Smooth muscle cell (in vitro differentiated cells): ENCODE data around the gene XXYLT1. TPM values are rescaled to one million over a fixed set of nuclear protein-coding genes. Genes with fewer than 3 reads are reported as not detected.

ENCODE experiments used
- DNase-seq: peaks from one replicate; lab custom pipeline; 2025; ENCODE audit not compliant: unreplicated experiment; lab: John Stamatoyannopoulos, UW
- H2AFZ ChIP-seq: fragments of 200-600 bp; sonication (generic); 2 replicates; pipeline ENCODE4 v1.6.0; 2016; ENCODE audit warnings: antibody characterized with exemption, low read depth, mild to moderate bottlenecking
- H3F3A ChIP-seq: fragments of 200-600 bp; sonication (generic); 2 replicates; pipeline ENCODE4 v1.6.0; 2017; ENCODE audit warnings: antibody characterized with exemption, low read depth
- H3K27ac ChIP-seq: fragments of 200-600 bp; sonication (generic); 2 replicates; pipeline ENCODE4 v1.5.1; 2016; ENCODE audit warnings: low read depth, mild to moderate bottlenecking
- H3K27me3 ChIP-seq: fragments of 200-600 bp; sonication (generic); 2 replicates; pipeline ENCODE4 v1.6.1; 2016; ENCODE audit warnings: low read depth, mild to moderate bottlenecking
- H3K36me3 ChIP-seq: fragments of 200-600 bp; sonication (generic); 2 replicates; pipeline ENCODE4 v1.5.1; 2016; ENCODE audit warnings: low read depth
- H3K4me1 ChIP-seq: fragments of 200-600 bp; sonication (generic); 2 replicates; pipeline ENCODE4 v1.5.1; 2016; ENCODE audit warnings: low read depth
- H3K4me2 ChIP-seq: fragments of 200-600 bp; sonication (generic); 2 replicates; pipeline ENCODE4 v1.6.0; 2016; ENCODE audit warnings: mild to moderate bottlenecking
- H3K4me3 ChIP-seq: fragments of 200-600 bp; sonication (generic); 2 replicates; pipeline ENCODE4 v1.5.1; 2016; ENCODE audit warnings: mild to moderate bottlenecking
- H3K79me2 ChIP-seq: fragments of 200-600 bp; sonication (generic); 2 replicates; pipeline ENCODE4 v1.6.0; 2016; ENCODE audit warnings: low read depth, mild to moderate bottlenecking
- H3K9ac ChIP-seq: fragments of 200-600 bp; sonication (generic); 2 replicates; pipeline ENCODE4 v1.6.0; 2016; ENCODE audit warnings: low read depth
- H3K9me3 ChIP-seq: fragments of 200-600 bp; sonication (generic); replicated peaks from 2 replicates; pipeline ENCODE4 v1.5.1; 2016; ENCODE audit warnings: low read depth
- H4K20me1 ChIP-seq: fragments of 200-600 bp; sonication (generic); 2 replicates; pipeline ENCODE4 v1.6.0; 2016; ENCODE audit warnings: low read depth
- WGBS: methylation state at CpG from one replicate; pipeline ENCODE4 v1.1.7; 2016; ENCODE audit warnings: low lambda C conversion rate; 5-methylcytosine and 5-hydroxymethylcytosine counted together
- polyA plus RNA-seq: library from polyadenylated mRNA; unstranded; fragments of >200 nt; fragmentation: Nextera tagmentation; extraction: Ambion mirVana; gene quantifications from 2 replicates; pipeline ENCODE4 v1.2.1, GENCODE V29; 2016
- total RNA-seq: library from RNA; depleted of rRNA; stranded (reverse); fragments of >200 nt; gene quantifications from 2 replicates; pipeline ENCODE4 v1.2.3, GENCODE V29; 2014
- TF ChIP-seq, protein P1 (sequence below): fragments of 200-600 bp; sonication (generic); IDR thresholded peaks from 2 replicates; pipeline ENCODE4 v1.5.1; 2017; ENCODE audit warnings: borderline replicate concordance, mild to moderate bottlenecking, antibody characterized with exemption; ENCODE audit not compliant: insufficient read depth, poor library complexity, severe bottlenecking

The XXYLT1 gene
- total and polyA plus RNA-seq, 2 experiments from 2014 or later = 22.2 to 35.4 TPM

GRCh38 chr3:195096484-195097330 lies 174.3 kb downstream of the XXYLT1 start:
- H3K36me3 ChIP-seq = no peaks in the 10 kb centered on the region
- no peaks in the 10 kb centered on the region for H3K27me3 ChIP-seq
- TF ChIP-seq, protein P1, sequence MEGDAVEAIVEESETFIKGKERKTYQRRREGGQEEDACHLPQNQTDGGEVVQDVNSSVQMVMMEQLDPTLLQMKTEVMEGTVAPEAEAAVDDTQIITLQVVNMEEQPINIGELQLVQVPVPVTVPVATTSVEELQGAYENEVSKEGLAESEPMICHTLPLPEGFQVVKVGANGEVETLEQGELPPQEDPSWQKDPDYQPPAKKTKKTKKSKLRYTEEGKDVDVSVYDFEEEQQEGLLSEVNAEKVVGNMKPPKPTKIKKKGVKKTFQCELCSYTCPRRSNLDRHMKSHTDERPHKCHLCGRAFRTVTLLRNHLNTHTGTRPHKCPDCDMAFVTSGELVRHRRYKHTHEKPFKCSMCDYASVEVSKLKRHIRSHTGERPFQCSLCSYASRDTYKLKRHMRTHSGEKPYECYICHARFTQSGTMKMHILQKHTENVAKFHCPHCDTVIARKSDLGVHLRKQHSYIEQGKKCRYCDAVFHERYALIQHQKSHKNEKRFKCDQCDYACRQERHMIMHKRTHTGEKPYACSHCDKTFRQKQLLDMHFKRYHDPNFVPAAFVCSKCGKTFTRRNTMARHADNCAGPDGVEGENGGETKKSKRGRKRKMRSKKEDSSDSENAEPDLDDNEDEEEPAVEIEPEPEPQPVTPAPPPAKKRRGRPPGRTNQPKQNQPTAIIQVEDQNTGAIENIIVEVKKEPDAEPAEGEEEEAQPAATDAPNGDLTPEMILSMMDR = no peak
- H3K4me3 ChIP-seq = no peak overlapping the region
- H2AFZ ChIP-seq = no peak overlapping the region
- no peaks in the 10 kb centered on the region for H3K79me2 ChIP-seq
- no peaks in the 10 kb centered on the region for H3K9me3 ChIP-seq
- DNase-seq = no peak
- peak overlapping the region; percentile 22 for H3K9ac ChIP-seq
- no peaks in the 10 kb centered on the region for H3F3A ChIP-seq
- H3K27ac ChIP-seq = peak overlapping the region; percentile 49
- no peak overlapping the region for H3K4me2 ChIP-seq
- H4K20me1 ChIP-seq = no peaks in the 10 kb centered on the region
- 90% methylated on average over 13 of the region's 13 CpGs for WGBS
- H3K4me1 ChIP-seq = peaks cover 6% of the 10 kb centered on the region

DNA sequence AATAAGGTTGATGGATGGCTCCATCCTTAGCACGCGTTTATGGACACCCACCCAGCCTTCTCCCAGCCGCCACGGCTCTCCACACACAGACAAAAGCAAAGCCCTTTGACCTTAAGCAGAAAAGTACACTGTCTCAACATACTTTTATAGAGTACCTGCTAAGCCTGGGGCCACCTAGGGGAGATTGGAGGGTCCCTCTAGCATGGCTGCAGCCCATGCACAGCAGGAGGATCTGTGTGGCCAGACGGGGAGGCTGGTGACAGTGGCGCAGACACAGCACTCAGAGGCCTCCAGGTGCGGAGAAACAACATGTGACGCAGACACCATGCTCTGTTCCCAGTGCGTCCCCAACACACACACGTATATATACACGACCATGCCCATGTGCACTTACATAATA lies 174.9 kb downstream of the XXYLT1 start:
- no peak for DNase-seq
- H2AFZ ChIP-seq = no peak overlapping the region
- no peaks in the 10 kb centered on the region for H3K4me1 ChIP-seq
- no peak overlapping the region for H3K27ac ChIP-seq
- no peaks in the 10 kb centered on the region for H3K79me2 ChIP-seq
- H3K4me2 ChIP-seq = no peak overlapping the region
- no peaks in the 10 kb centered on the region for H3F3A ChIP-seq
- H3K9me3 ChIP-seq = no peaks in the 10 kb centered on the region
- H3K27me3 ChIP-seq = no peaks in the 10 kb centered on the region
- H4K20me1 ChIP-seq = no peaks in the 10 kb centered on the region
- H3K36me3 ChIP-seq = no peaks in the 10 kb centered on the region
- no peak overlapping the region for H3K9ac ChIP-seq
- no peak overlapping the region for H3K4me3 ChIP-seq
- WGBS = 92% methylated on average over 11 of the region's 11 CpGs
- TF ChIP-seq, protein P1 = no peak

GRCh38 chr3:195095704-195096036 lies 175.3 kb downstream of the XXYLT1 start:
- no peaks in the 10 kb centered on the region for H3K27me3 ChIP-seq
- H4K20me1 ChIP-seq = no peaks in the 10 kb centered on the region
- H2AFZ ChIP-seq = no peak overlapping the region
- H3F3A ChIP-seq = no peaks in the 10 kb centered on the region
- no peak for DNase-seq
- H3K27ac ChIP-seq = no peak overlapping the region
- no peaks in the 10 kb centered on the region for H3K36me3 ChIP-seq
- no peak overlapping the region for H3K4me2 ChIP-seq
- 68% methylated on average over 7 of the region's 7 CpGs for WGBS
- H3K9ac ChIP-seq = no peak overlapping the region
- no peaks in the 10 kb centered on the region for H3K4me1 ChIP-seq
- H3K4me3 ChIP-seq = no peak overlapping the region
- TF ChIP-seq, protein P1 = no peak
- no peaks in the 10 kb centered on the region for H3K79me2 ChIP-seq
- no peaks in the 10 kb centered on the region for H3K9me3 ChIP-seq

- Histone ChIP-seq H3F3A (no peaks in the 10 kb centered on the region), H3K9me3 (no peaks in the 10 kb centered on the region), H3K4me1 (no peaks in the 10 kb centered on the region), H3K27ac (no peak overlapping the region), H3K27me3 (no peaks in the 10 kb centered on the region), H4K20me1 (no peaks in the 10 kb centered on the region), H3K9ac (no peak overlapping the region), H3K4me2 (no peak overlapping the region), H2AFZ (no peak overlapping the region), H3K36me3 (no peaks in the 10 kb centered on the region), H3K4me3 (no peak overlapping the region), H3K79me2 (no peaks in the 10 kb centered on the region)
- TF ChIP-seq, protein P1 = no peak
- no peak for DNase-seq
- 83% methylated on average over 19 of the region's 19 CpGs for WGBS
Measured at GRCh38 chr3:195095035-195095703, 175.8 kb downstream of the XXYLT1 start.
